Dendritic cell treated with granulocyte-macrophage colony-stimulating factor and Interleukin-4, amounts not matched to agents 40 ng/mL and 50 ng/mL, for 4 days (primary cell): ENCODE results near the gene ADCY7.
A peak's percentile ranks its signal among the peaks of the same experiment; 100 is the strongest.

Experiments used
- H3K27ac Mint-ChIP-seq: one replicate; pipeline ENCODE4 v1.8.0; 2022; ENCODE audit warnings: mild to moderate bottlenecking, mixed read lengths
- H3K27me3 Mint-ChIP-seq: one replicate; pipeline ENCODE4 v1.8.0; 2022; ENCODE audit warnings: mild to moderate bottlenecking, mixed read lengths
- H3K36me3 Mint-ChIP-seq: one replicate; pipeline ENCODE4 v1.8.0; 2022; ENCODE audit warnings: low read depth, mixed read lengths
- H3K4me1 Mint-ChIP-seq: one replicate; pipeline ENCODE4 v1.8.0; 2022; ENCODE audit warnings: low read depth, mixed read lengths
- H3K4me3 Mint-ChIP-seq: one replicate; pipeline ENCODE4 v1.8.0; 2022; ENCODE audit warnings: mild to moderate bottlenecking, moderate library complexity, mixed read lengths
- H3K9me3 Mint-ChIP-seq: one replicate; pipeline ENCODE4 v1.8.0; 2022; ENCODE audit warnings: mixed read lengths
- intact Hi-C: fragments of 100-400 bp; cut with micrococcal nuclease; formaldehyde crosslinking; loops from one replicate; pipeline ENCODE4 v1.15.0; 2022

ADCY7 gene

DNA sequence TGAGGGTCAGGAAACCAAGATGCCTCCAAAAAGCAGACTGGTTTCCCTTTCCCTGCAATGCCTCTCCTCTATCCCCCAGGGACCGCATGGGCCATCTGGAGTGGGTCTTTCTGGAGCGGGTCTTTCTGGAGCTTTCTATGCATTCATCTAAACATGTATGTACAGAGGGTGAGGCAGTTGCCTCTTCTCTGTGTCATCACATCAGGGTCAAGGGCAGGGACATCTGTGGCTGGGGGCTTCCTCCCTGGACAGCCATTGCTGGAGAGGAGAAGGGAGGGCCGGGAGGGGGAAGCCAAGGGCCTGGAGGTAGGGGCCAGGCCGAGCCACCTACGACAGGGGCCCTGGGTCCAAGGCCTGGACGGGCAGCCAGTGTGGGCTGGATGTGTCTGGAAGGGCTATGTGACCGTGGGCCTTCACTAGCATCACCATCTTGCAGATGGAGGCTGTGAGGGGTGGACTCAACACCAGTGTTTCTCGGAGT is 840 bp downstream of the ADCY7 start:
- H3K9me3 Mint-ChIP-seq: no peaks in the 10 kb centered on the region
- H3K27me3 Mint-ChIP-seq: no peaks in the 10 kb centered on the region
- peaks cover 53% of the 10 kb centered on the region for H3K36me3 Mint-ChIP-seq
- peaks cover 94% of the 10 kb centered on the region for H3K4me1 Mint-ChIP-seq
- H3K4me3 Mint-ChIP-seq: peak overlapping the region; percentile 91
- intact Hi-C loops: loop anchor here (2.0 kb wide), 1 partner anchor 14 kb away; no protein-coding TSS in a partner anchor
- H3K27ac Mint-ChIP-seq: peak overlapping the region; percentile 88

DNA sequence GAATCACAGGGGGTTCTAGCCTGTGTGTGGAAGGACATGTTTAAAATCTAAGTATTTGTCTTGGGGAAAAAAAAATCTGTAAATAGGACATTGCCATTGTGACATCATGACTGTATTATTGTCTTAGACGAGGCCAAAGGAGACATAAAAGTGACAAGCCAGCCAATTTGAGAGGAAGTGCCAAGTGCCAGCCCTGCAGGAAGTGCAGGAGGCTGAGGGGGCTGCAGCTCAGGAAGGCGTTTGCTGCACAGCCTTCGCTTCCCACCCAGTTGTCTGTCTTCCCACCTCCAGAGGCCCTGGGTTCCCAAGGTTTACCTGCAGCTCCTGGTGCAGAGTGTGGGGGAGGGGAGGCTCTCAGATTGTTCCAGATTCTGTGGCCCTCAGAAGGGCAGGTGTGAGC is 1.3 kb downstream of the ADCY7 start:
- intact Hi-C loops: loop anchor here (2.0 kb wide), 1 partner anchor 13 kb away; no protein-coding TSS in a partner anchor
- peaks cover 58% of the 10 kb centered on the region for H3K36me3 Mint-ChIP-seq
- H3K27me3 Mint-ChIP-seq: no peaks in the 10 kb centered on the region
- H3K4me3 Mint-ChIP-seq: peak overlapping the region; percentile 91
- H3K9me3 Mint-ChIP-seq: no peaks in the 10 kb centered on the region
- H3K4me1 Mint-ChIP-seq: peaks cover 94% of the 10 kb centered on the region
- H3K27ac Mint-ChIP-seq: peak overlapping the region; percentile 88

DNA sequence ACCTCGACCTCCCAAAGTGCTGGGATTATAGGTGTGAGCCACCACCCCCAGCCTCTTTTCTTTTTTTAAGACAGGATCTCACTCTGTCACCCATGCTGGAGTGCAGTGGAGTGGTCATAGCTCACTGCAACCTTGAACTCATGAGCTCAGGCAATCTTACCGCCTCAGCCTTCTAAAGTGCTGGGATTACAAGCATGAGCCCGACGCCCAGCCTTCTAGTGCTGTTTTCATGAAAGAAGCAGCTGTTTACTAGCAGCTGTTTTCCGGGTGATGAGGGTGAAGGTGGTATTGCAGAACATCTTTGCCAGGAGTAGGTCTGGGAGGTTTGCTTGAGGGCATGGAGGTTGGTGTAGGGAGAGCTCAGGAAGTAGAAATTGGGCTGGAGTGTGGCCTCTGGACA is 2.0 kb downstream of the ADCY7 start:
- Mint-ChIP-seq H3K27me3 (no peaks in the 10 kb centered on the region), H3K9me3 (no peaks in the 10 kb centered on the region), H3K36me3 (peaks cover 65% of the 10 kb centered on the region), H3K27ac (peak overlapping the region; percentile 88), H3K4me3 (peak overlapping the region; percentile 91), H3K4me1 (peaks cover 94% of the 10 kb centered on the region)
- intact Hi-C loops: no loop called here

DNA sequence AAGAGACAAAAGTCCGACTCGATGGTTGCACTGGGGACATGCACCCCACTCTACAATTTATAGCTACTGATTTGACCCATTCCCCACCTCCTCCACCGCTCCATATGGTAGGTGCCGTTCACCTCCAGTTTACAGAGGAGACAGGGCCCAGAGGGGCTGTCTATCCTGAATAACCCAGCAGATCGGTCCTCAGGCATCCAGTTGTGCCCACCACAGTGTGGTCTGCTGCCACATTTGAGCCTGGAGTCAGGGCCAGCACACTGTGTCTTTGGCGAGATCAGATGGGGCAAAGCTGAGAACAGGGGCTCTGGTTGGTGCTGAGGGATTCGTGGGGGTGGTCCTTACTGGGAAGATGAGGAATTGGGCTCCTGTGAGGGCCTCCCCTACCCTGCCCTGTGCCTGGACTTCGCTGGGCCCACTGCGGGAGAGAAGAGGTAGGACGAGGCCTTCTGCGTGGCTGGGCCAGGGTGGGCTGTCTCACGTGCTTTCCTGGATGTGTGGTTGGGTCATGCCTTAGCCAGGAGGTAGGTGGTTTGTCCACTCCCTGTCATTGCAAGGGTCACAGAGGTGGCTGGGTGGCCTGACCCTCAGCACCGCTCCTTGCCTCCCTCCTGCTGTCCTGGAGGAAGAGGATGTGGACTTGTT is 2.8 kb downstream of the ADCY7 start:
- H3K9me3 Mint-ChIP-seq: no peaks in the 10 kb centered on the region
- H3K27me3 Mint-ChIP-seq: no peaks in the 10 kb centered on the region
- H3K4me1 Mint-ChIP-seq: peaks cover 94% of the 10 kb centered on the region
- H3K36me3 Mint-ChIP-seq: peaks cover 65% of the 10 kb centered on the region
- intact Hi-C loops: no loop called here
- no peak overlapping the region for H3K4me3 Mint-ChIP-seq
- peak overlapping the region; percentile 88 for H3K27ac Mint-ChIP-seq

DNA sequence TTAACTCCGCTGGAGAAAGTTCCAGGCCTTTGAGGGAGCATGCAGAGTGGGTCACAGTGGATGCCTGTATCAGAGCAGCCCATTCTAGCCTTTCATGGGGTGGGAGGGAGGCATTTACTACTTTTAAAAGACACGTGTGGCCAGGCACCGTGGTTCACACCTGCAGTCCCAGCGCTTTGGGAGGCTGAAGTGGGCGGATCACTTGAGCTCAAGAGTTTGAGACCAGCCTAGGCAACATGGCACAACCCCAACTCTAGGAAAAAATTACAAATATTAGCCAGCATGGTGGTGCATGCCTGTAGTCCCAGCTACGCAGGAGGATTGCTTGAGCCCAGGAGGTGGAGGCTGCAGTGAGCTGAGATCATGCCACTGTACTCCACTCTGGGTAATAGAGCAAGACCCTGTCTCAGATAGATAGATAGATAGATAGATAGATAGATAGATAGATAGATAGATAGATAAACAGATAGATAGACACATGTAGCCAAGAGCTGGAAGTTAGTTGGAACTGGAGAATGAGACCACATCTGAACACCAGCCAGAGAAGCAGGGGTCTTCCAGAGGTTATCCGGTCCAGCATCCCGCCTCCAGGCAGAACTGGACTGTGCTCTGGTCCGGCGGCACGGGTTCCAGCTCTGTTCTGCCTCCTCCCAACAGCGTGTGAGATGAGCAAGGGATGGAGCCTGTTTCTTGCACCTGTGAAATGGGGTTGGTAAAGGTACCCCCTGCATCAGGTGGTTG is 3.6 kb downstream of the ADCY7 start:
- Mint-ChIP-seq H3K9me3 (no peaks in the 10 kb centered on the region), H3K36me3 (peaks cover 66% of the 10 kb centered on the region), H3K27me3 (no peaks in the 10 kb centered on the region), H3K4me3 (no peak overlapping the region), H3K27ac (peak overlapping the region; percentile 88), H3K4me1 (peaks cover 93% of the 10 kb centered on the region)
- intact Hi-C loops: no loop called here

DNA sequence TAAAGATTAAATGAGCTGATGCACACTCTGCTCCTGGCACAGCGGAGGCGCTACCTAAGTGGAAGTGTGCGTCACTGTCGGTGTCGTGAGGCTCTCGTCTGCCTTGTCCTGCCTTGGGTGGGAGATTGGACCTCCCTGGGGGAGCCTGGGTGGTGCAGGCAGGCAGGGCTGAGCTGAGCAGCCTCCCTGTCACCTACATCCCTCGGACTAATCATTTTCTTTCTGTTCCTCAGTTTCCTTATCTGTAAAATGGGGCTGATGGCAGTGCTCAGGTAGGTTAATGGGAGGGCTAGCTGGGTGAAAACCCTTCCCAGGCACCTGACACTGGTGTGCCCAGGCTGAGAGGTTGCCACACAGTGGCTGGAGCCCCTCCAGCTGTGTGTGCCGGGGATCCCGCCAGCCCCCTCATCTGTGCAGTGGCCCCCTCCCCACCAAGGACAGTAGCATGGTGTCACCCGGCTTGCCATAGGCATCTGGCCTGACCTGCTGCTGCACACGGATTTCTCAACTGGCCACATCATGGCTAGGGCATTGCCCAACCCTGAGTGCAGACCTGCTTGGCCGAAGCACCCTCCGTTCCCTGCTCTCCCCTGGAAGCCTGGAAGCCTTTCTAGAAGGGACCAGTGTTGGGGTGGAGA is 4.3 kb downstream of the ADCY7 start:
- Mint-ChIP-seq H3K9me3 (no peaks in the 10 kb centered on the region), H3K36me3 (peaks cover 71% of the 10 kb centered on the region), H3K4me3 (peak overlapping the region; percentile 11), H3K4me1 (peaks cover 93% of the 10 kb centered on the region), H3K27ac (peak overlapping the region; percentile 90), H3K27me3 (no peaks in the 10 kb centered on the region)
- intact Hi-C loops: no loop called here

DNA sequence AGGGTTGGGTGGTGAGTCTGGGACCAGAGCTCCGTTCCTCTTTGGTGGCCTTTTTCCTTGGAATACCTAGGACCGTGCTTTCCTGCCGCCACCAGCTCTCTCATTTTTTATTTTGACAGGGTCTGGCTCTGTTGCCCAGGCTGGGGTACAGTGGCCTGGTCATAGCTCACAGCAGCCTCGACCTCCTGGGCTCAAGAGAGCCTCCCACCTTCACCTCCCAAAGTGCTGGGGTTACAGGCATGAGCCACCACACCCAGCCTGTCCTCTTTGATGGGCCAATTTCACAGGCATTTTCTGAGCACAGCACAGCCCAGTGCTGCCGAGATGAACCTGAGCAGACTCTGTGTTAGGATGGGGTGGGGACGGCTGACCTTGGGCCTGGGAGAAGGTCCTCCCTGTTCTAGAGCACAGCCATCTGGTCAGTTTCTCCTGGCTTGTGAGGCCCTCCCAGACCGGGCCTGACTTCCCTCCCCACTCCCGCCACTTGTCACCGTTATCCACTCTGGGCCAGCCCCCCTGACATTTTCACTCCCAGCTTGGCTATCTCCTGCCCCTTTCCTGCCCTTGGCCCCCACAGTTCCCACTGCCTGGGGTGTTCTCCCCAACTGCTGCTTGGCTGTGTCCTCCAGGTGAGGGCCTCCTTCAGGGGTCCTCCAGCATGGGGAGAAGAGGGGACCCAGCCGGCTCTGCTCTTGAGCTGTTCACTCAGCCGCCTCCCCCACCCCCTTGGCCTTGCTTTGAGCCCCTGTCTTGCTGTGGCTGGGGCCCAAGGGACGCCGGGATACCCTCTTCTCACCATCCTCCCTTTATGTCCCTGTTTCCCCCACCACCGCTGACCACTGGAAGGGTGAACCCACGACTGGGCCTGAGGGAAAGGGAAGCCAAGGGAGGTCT is 5.0 kb downstream of the ADCY7 start:
- Mint-ChIP-seq H3K27me3 (no peaks in the 10 kb centered on the region), H3K27ac (peak overlapping the region; percentile 90), H3K9me3 (no peaks in the 10 kb centered on the region), H3K4me3 (peak overlapping the region; percentile 11), H3K36me3 (peaks cover 76% of the 10 kb centered on the region), H3K4me1 (peaks cover 92% of the 10 kb centered on the region)
- intact Hi-C loops: no loop called here

DNA sequence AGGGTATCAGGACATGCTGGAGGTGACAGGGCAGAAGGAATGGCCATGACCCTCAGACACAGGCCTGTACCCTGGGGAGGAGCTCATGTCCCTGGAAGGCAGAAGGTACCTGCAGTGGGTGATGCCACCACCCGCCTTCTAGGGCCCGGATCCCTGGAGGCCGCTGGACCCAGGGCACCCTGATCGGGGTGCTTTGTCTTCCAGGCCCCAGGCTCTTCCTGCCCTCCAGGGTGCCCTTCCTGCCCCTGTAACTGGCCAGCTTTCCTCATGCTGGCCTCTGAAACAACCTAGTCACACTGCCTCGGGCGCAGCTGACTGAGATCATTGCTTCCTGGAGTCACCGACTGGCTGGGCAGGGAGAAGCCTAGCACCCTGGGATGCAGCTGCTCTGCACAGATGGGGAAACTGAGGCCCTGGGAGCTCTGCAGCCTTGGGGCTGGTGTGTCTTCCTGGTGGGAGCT is 5.8 kb downstream of the ADCY7 start:
- peak overlapping the region; percentile 90 for H3K27ac Mint-ChIP-seq
- H3K9me3 Mint-ChIP-seq: no peaks in the 10 kb centered on the region
- H3K36me3 Mint-ChIP-seq: peaks cover 77% of the 10 kb centered on the region
- no peaks in the 10 kb centered on the region for H3K27me3 Mint-ChIP-seq
- peak overlapping the region; percentile 23 for H3K4me3 Mint-ChIP-seq
- H3K4me1 Mint-ChIP-seq: peaks cover 90% of the 10 kb centered on the region
- intact Hi-C loops: no loop called here

DNA sequence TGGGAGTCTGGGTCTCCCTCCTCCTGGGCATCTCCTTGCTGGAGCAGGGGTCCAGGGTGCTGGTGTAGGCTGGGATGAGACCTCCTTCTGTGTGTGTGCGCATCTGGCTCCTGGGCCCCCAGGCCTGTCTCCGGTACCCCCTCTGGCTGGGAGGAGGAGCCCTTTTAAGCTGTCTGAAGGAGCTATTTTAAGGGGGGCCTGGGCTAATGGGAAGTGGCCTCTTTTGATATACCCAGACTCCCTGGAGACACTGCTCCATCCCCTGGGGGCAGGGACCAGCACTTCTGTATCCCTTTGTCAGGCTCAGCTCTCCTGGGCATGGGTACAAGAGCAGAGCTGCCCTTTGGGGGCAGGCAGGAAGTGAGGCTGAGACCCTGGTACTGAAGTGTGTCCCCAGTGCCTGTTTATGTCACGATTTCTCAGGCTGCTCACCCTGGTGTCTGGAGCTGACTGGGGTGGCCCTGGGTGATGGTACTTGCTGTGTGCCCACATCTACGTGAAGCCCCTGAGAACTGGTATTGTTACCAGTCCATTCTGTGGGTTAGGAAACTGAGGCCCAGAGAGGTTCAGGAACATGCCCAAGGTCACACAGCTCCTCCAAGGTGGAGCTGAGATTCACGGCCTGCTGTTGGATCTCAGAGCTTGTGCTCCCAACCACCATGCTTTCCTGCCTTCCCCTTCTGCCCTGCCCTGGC is 6.5 kb downstream of the ADCY7 start:
- Mint-ChIP-seq H3K4me1 (peaks cover 90% of the 10 kb centered on the region), H3K4me3 (peak overlapping the region; percentile 17), H3K9me3 (no peaks in the 10 kb centered on the region), H3K27me3 (no peaks in the 10 kb centered on the region), H3K27ac (peak overlapping the region; percentile 90), H3K36me3 (peaks cover 84% of the 10 kb centered on the region)
- intact Hi-C loops: no loop called here

DNA sequence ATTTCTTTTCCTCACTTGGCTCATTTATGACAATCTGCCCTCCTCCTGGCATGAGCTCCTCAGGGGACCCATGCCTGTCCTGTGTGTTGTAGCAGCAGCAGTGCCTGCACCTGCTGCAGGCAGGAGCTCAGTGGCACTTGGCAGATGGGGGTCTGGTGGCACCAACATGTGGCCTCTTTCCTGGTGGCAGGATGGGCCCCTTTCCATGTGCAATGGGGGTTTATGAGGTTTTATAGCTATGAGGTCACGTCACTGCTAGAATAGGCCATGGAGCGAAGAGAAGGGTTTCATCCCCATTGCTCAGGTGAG is 7.0 kb downstream of the ADCY7 start:
- H3K27ac Mint-ChIP-seq: peak overlapping the region; percentile 90
- no peaks in the 10 kb centered on the region for H3K27me3 Mint-ChIP-seq
- H3K4me3 Mint-ChIP-seq: peak overlapping the region; percentile 96
- H3K9me3 Mint-ChIP-seq: no peaks in the 10 kb centered on the region
- H3K36me3 Mint-ChIP-seq: peaks cover 87% of the 10 kb centered on the region
- intact Hi-C loops: no loop called here
- H3K4me1 Mint-ChIP-seq: peaks cover 92% of the 10 kb centered on the region

DNA sequence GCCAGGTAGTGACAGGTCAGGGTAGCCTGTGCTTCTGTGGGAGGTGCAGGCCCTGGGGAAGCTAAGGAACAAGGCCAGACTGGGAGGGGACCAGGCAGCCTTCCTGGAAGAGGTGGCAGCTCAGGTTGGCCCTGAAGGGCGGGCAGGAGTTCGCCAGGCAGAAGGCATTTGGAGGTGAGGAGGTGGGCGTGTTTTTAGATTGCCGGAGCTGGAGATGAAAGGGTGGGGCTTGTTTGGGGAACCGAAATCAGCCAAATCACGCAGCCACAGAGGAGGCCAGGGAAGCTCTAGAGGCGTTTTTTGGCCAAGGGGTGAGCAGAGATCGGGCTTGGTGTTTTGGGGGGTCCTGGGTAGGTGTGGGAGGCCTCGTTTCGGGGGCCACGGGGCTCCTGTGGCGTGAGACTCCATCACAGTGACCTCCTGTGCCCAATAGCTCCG is 7.6 kb downstream of the ADCY7 start:
- Mint-ChIP-seq H3K9me3 (no peaks in the 10 kb centered on the region), H3K27ac (peak overlapping the region; percentile 90), H3K4me1 (peaks cover 92% of the 10 kb centered on the region), H3K27me3 (no peaks in the 10 kb centered on the region), H3K4me3 (peak overlapping the region; percentile 96), H3K36me3 (peaks cover 87% of the 10 kb centered on the region)
- intact Hi-C loops: no loop called here

DNA sequence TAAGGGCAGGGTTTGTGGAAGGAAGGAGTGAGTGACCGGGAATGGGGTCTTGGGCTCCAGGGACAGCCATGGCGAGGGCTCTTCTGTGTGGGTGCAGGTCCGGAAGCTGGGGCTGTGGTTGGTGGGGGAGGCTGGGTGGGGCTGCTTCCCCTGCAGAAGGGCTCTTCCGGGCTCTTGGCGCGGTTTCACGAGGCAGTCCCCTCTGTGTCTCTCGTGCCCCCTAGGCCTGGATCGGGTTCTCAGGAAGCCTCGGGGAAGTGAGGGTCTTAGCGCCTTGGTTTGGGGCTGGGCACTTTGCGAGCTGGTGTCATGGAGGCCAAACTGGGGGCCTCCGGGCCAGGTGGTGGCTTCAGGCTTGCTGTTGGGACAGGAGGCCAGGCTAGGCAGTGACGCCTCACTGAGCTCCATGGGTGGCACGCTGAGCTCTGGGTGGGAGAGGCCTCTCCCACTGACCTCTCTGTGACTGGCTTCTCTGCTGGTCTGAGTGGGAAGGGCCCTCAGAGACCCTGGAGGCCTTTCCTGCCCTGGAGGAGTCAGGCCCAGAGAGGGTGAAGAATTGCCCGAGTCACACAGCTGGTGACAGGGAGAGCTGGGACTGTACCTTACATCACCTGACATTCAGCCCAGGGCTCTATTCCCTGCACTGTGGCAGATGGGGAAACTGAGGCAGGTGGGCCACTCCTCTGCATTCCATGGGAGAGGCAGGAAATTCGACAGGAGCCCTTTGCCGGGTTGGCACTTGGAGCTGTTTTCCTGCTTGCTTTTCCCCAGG is 8.2 kb downstream of the ADCY7 start:
- intact Hi-C loops: loop anchor here (5.0 kb wide), 2 partner anchors 38 to 423 kb away; no protein-coding TSS in a partner anchor
- Mint-ChIP-seq H3K27ac (peak overlapping the region; percentile 90), H3K4me1 (peaks cover 91% of the 10 kb centered on the region), H3K36me3 (peaks cover 85% of the 10 kb centered on the region), H3K4me3 (peak overlapping the region; percentile 96), H3K27me3 (no peaks in the 10 kb centered on the region), H3K9me3 (no peaks in the 10 kb centered on the region)
